Peyer's patch (tissue), 4 donors: ENCODE measurements around the gene ELFN1. TPM values are rescaled to one million over a fixed set of nuclear protein-coding genes. Genes with fewer than 3 reads are reported as not detected.

Experiments
- DNase-seq, 3 donors: peaks; one replicate each; pipeline ENCODE4 v3.0.0-alpha.2; 2017 to 2019
- H3K27ac ChIP-seq, 4 donors: fragments of 200-600 bp; sonication (generic); one replicate each; pipeline ENCODE4 v1.5.1; 2016 to 2019
- H3K27me3 ChIP-seq, 2 donors: fragments of 200-600 bp; sonication (generic); one replicate each; pipeline ENCODE4 v1.5.1; 2019
- H3K36me3 ChIP-seq, 3 donors: fragments of 200-600 bp; sonication (generic); one replicate each; pipeline ENCODE4 v1.5.1; 2016 to 2019
- H3K4me1 ChIP-seq, 4 donors: fragments of 200-600 bp; sonication (generic); one replicate each; pipeline ENCODE4 v1.5.1; 2016 to 2019
- H3K4me3 ChIP-seq, 4 donors: fragments of 200-600 bp; sonication (generic); 1 replicate in 3 of 4; 2 replicates in 1 of 4; pipeline ENCODE4 v1.5.1; 2016 to 2019; ENCODE audit warnings: mild to moderate bottlenecking in 1 of 4
- H3K9me3 ChIP-seq, 4 donors: fragments of 200-600 bp; sonication (generic); one replicate each; pipeline ENCODE4 v1.5.1; 2016 to 2019; ENCODE audit warnings: mild to moderate bottlenecking in 1 of 4
- CTCF ChIP-seq, 6 experiments: fragments of 450-650 bp in 4 of 6; fragments of 200-600 bp in 2 of 6; sonication (generic) in 1 of 6; IDR thresholded peaks; one replicate each; pipeline ENCODE4 v1.5.1; 2017 to 2019; ENCODE audit warnings: antibody characterized with exemption in 6 of 6, mild to moderate bottlenecking in 3 of 6, moderate library complexity in 1 of 6
- POLR2A ChIP-seq, 2 donors: fragments of 450-650 bp; IDR thresholded peaks; one replicate each; pipeline ENCODE4 v1.5.1; 2017; ENCODE audit warnings: antibody characterized with exemption in 2 of 2, mild to moderate bottlenecking in 2 of 2, moderate library complexity in 2 of 2
- total RNA-seq, 4 donors: library from RNA; depleted of rRNA; stranded (reverse); fragments of >200 nt; gene quantifications; one replicate each; pipeline ENCODE4 v1.1.0, GENCODE V29; 2016

Gene ELFN1
- total RNA-seq, 4 donors from 2014 or later, result 0.80 TPM; not detected in 3

- Histone ChIP-seq H3K4me1 (no peaks in the 10 kb centered on the region), H3K9me3 (peaks cover 0 to 7% (median 0%) of the 10 kb centered on the region in 4 donors), H3K27ac (no peak overlapping the region), H3K36me3 (no peaks in the 10 kb centered on the region), H3K27me3 (no peaks in the 10 kb centered on the region), H3K4me3 (no peak overlapping the region)
- TF ChIP-seq CTCF (IDR thresholded peaks at IDR 0.05), result no peak
- no peak for TF ChIP-seq POLR2A (IDR thresholded peaks at IDR 0.05)
- DNase-seq, result peak in 1 of 3 donors; percentile 7
Observed at GRCh38 chr7:1770331-1770730, 100.3 kb downstream of the ELFN1 start.

GRCh38 chr7:1775389-1775788, 105.3 kb downstream of the ELFN1 start:
- TF ChIP-seq POLR2A (IDR thresholded peaks at IDR 0.05) (no peak), CTCF (IDR thresholded peaks at IDR 0.05) (no peak)
- Histone ChIP-seq H3K36me3 (no peaks in the 10 kb centered on the region), H3K27ac (no peak overlapping the region), H3K9me3 (peaks cover 0 to 7% (median 0%) of the 10 kb centered on the region in 4 donors), H3K4me3 (no peak overlapping the region), H3K4me1 (no peaks in the 10 kb centered on the region), H3K27me3 (no peaks in the 10 kb centered on the region)
- DNase-seq, result no peak

GRCh38 chr7:1777122-1777521, 107.0 kb downstream of the ELFN1 start:
- no peaks in the 10 kb centered on the region for H3K36me3 ChIP-seq
- H3K4me1 ChIP-seq, result no peaks in the 10 kb centered on the region
- peak in 1 of 3 donors; percentile 5 for DNase-seq
- peaks cover 0 to 7% (median 0%) of the 10 kb centered on the region in 4 donors for H3K9me3 ChIP-seq
- TF ChIP-seq CTCF (IDR thresholded peaks at IDR 0.05) (no peak), POLR2A (IDR thresholded peaks at IDR 0.05) (no peak)
- no peak overlapping the region for H3K27ac ChIP-seq
- H3K27me3 ChIP-seq, result no peaks in the 10 kb centered on the region
- H3K4me3 ChIP-seq, result no peak overlapping the region

- H3K9me3 ChIP-seq, result no peaks in the 10 kb centered on the region
- H3K36me3 ChIP-seq, result no peaks in the 10 kb centered on the region
- no peak overlapping the region for H3K27ac ChIP-seq
- H3K4me3 ChIP-seq, result no peak overlapping the region
- no peak for TF ChIP-seq POLR2A (IDR thresholded peaks at IDR 0.05)
- TF ChIP-seq CTCF (IDR thresholded peaks at IDR 0.05), result no peak
- no peaks in the 10 kb centered on the region for H3K27me3 ChIP-seq
- peak in 1 of 3 donors; percentile 24 for DNase-seq
- no peaks in the 10 kb centered on the region for H3K4me1 ChIP-seq
Observed at GRCh38 chr7:1779445-1779844, 109.4 kb downstream of the ELFN1 start.

- H3K9me3 ChIP-seq, result peaks cover 0 to 6% (median 0%) of the 10 kb centered on the region in 4 donors
- H3K4me3 ChIP-seq, result no peak overlapping the region
- TF ChIP-seq POLR2A (IDR thresholded peaks at IDR 0.05), result no peak
- TF ChIP-seq CTCF (IDR thresholded peaks at IDR 0.05), result no peak
- peak in 1 of 3 donors; percentile 21 for DNase-seq
- no peaks in the 10 kb centered on the region for H3K36me3 ChIP-seq
- H3K27ac ChIP-seq, result no peak overlapping the region
- H3K4me1 ChIP-seq, result no peaks in the 10 kb centered on the region
- H3K27me3 ChIP-seq, result no peaks in the 10 kb centered on the region
Observed at GRCh38 chr7:1781369-1781768, 111.3 kb downstream of the ELFN1 start.

- Histone ChIP-seq H3K27me3 (no peaks in the 10 kb centered on the region), H3K4me3 (no peak overlapping the region), H3K27ac (no peak overlapping the region), H3K4me1 (no peaks in the 10 kb centered on the region), H3K9me3 (peaks cover 0 to 6% (median 0%) of the 10 kb centered on the region in 4 donors), H3K36me3 (no peaks in the 10 kb centered on the region)
- DNase-seq, result peak in 1 of 3 donors; percentile 2
- no peak for TF ChIP-seq POLR2A (IDR thresholded peaks at IDR 0.05)
- no peak for TF ChIP-seq CTCF (IDR thresholded peaks at IDR 0.05)
Observed at GRCh38 chr7:1785839-1786238, 115.8 kb downstream of the ELFN1 start.
